ENCODE data around the gene MCAM.

MCAM gene

DNA sequence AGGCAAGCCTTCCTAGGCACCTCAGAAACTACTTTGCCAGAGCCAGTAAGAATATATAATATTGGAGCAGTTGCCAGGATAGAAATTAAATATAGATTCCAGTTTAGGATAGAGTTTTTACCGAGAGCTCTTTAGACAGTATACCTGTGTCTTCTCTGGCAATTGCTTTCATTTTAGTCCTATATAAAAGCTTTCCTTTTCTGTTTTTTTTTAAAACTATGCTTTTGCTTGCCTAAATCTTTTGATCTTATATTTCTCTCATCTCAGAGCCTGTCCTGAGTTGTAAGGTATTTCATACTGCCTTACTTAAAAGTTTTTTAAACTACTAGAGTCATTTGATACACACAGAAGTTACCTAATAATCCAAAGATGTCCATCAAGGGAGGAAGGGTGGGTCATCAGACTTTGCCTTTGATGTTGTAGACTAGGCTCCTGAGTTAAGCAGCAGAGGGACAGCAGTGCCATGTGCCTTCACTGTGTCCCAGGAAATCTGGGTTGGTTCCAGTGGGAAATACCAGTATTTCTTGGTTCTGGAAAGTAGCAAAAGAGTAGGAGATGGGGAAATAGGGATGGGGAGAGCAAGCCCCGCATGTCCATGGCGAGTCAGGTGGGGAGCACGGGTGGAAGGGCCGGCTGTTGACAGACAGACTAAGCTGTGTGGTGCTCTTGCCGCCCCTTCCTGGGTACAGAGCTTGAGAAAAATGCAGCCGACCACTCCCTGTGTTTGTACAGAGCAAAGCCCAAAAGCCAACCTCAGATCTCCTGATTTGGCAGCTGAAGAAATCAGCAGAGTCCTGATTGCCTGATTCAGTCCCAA lies 11.2 kb downstream of the MCAM start:
- no peak for DNase-seq

DNA sequence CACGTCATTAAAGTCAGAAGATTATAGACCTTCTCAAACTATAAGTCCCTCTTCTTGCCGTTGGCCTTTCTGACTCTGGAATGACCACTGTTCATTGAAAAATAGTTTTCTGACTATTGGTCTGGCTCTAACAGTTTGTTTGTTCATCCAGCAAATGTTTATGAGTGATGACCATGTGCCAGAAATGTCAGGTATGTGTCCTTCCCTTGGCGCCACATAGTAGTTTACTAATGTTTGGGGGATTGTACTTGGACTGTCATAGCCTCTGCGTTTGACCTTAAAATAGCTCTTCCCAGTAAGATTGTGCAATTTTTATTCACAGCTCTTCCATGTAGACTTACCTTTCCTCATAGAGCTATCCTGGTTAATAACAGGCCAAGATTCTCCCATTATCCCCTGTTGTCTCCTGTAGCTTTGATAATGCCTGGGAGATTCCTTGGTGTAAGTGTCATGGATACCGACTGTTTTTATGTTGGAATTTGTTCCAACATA lies 13.7 kb downstream of the MCAM start:
- no peak for DNase-seq

DNA sequence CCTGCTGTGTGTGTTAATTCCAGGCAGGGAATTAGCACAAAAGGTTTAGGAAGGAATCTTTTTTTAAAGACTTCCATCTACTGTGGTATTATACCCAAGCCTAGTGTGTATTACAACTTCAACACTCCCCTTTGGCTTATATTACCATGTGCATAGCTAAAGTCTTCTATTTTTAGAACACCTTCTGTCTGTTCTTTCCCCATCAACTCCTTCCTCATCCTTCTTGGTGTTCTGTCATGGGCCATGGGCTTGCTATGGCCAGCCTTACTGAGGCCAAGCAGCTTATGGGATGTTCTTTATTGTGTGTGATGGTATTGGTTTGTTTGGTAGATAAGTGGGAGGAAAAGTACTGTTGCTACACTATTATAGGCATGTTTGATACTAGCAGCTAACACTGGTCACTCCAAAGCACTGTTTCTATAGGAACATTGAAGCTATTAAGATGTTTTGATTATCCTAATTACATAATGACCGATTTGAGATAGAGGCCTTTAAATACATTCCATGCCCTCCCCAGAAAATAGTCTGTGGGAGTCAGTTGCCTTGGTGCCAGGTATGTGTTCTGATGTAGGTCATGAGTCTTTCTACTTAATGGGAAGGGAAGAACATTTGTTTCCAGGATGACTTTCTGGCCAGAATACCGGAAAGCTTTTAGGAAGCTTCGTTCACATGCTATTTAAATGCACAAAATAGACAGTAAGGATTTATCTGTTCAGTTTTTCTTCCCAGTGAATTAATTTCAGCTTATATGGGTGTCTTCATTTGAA lies 16.5 kb downstream of the MCAM start:
- no peak for DNase-seq

DNA sequence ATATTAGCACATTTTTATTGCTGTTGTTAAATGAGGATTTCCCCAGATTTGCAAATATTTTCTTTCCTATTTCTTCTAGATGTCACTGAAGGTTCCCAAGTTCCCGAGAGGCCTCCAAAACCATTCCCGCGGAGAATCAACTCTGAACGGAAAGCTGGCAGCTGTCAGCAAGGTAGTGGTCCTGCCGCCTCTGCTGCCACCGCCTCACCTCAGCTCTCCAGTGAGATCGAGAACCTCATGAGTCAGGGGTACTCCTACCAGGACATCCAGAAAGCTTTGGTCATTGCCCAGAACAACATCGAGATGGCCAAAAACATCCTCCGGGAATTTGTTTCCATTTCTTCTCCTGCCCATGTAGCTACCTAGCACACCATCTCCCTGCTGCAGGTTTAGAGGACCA lies 17.5 kb downstream of the MCAM start:
- no peak for DNase-seq

DNA sequence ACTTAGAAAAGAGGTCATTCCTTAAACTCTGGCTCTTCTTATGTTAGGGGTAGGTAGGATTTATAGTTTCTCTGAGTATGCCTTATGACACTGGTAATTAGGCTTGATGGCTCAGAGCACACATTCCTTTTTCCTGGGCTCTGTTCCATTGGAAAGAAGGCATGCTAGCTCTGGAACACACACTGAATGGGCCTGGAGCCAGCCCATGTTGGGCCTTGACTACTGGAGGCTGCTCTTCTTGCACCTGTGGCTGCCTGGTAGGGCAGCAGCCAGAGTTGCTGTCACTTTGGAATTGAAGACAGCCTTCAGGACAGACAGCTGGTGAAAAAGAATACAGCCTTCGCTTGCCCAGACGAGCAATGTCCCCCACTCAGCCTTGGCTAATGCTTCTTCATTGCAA lies 18.2 kb downstream of the MCAM start:
- peak; percentile 75 for DNase-seq

DNA sequence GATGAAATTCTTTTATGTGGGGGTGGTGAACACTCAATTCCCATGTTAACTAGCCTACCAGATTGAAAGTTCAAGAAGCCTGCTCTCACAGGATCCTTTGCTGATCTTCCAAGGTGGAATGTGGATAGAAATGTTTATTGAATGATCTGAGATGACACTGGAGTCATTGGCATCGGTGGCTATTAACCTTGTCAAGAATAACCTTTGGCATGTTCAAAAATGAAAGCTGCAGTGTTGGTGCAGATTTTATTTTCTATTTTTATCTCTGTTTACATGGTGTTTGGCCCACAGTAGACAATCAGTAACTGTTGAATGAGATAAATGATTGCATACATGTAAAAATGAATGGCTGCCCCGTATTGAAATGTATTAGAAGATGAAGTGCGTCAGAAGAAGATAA lies 19.0 kb downstream of the MCAM start:
- no peak for DNase-seq

DNA sequence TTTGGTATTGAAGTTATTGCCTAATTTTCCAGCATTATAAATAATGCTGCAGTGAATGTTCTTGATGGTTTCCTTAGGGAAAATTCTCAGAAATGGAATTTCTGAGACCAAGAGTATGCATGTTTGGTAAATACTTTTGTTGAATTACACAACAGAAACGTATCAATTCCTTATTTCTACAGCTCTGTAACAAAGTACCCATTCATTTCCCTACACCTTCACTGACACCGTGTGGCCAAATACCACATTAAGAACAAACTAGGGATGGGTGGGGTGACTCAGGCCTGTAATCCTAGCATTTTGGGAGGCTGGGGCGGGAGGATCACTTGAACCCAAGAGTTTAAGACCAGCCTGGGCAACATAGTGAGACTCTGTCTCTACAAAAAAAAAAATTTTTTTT lies 21.8 kb downstream of the MCAM start:
- no peak for DNase-seq

DNA sequence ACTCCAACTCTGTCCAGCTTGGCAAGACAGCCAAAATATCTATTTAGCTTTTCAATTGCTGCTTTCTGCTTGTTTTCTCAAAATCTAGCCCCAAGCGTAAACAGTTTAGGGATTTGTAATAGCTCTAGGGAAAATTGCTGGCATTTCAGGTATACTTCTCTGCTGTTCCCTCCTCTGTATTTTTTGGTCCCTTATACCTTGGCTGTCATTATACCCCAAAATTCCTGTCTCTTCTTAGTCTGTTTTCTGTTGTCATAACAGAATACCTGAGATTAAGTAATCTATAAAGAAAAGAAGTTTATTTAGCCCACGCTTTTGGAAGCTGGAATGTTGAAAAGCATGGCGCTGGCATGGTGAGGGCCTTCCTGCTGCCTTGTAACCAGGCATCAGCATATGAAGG lies 23.5 kb downstream of the MCAM start:
- no peak for DNase-seq

DNA sequence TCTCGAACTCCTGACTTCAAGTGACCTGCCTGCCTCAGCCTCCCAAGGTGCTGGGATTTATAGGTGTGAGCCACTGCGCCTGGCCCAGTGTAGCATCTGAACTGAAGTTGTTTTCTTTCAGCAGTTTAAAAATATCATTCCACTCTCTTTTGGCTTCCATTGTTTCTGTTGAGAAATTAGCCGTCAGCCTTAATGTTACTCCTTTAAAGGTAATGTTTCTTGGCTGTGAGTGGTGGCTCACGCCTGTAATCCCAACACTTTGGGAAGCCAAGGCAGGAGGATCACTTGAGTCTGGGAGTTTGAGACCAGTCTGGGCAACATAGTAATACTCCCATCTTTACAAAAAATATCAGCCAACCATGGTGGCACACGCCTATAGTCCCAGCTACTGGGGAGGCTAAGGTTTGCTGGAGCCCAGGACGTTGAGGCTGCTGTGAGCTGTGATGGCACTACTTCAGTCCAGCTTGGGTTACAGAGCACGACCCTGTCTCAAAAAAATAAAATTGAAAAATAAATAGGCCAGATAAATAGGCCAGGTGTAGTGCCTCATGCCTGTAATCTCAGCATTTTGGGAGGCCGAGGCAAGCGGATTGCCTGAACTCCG lies 25.9 kb downstream of the MCAM start:
- DNase-seq, result no peak

DNA sequence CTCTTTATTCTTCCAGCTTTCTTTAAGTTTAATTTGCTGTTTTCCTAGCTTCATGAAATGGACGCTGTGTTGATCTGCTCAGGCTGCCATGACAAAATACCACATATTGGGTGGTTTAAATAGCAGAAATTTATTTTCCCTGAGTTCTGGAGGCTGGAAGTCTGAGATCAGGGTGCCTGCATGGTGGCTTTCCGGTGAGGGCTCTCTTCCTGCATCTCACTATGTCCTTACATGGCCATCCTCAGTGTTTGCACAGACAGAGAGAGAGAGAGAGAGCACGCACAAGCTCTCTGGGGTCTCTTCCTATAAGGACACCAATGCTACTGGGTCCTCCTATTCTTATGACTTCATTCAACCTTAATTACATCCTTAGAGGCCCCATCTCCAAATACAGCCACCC lies 28.7 kb downstream of the MCAM start:
- DNase-seq, result no peak

DNA sequence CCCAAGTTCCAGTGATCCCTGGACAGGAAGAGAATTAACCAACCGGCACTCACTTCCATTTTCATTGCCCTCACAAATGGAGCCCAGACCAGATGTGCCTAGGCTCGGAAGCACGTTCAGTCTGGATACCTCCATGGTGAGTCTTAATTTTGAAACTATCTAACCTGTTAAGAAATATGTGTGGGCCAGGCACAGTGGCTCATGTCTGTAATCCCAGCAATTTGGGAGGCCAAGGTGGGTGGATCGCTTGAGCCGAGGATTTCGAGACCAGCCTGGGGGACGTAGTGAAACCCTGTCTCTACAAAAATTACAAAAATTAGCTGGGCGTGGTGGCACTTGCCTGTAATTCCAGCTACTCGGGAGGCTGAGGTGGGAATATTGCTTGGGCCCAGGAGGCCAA lies 31.5 kb downstream of the MCAM start:
- no peak for DNase-seq

DNA sequence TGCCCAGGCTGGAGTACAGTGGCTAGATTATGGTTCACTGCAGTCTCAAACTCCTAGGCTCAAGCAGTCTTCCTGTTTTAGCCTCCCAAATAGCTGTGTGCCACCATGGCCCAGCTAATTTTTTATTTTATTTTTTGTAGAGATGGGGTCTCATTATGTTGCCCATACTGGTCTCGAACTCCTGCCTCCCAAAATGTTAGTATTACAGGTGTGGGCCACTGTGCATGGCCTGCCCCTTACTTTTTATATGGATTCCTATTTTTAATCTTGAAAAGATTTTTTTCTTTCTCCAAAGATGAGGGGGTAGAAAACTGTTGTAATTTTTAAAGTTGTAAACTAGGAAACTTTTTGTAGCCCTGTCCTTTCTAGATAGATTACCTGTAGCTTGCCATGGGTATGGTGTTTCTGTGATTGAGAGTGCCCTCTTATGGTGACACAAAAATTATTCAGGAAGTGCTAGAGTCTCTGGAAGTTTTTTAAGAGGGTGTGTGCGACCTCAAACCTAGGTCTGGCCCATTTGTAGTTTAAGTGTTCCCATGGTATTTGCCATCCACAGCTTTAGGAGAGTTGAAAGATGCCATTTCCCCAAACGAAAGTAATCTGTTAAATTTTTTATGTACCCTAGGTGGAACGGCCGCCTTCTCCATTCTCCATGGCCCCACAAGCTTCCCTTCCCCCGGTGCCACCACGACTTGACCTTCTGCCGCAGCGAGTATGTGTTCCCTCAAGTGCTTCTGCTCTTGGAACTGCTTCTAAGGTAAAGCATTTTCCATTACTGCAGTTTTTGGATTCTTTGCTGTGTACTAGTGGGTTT lies 32.4 kb downstream of the MCAM start:
- DNase-seq, result no peak

DNA sequence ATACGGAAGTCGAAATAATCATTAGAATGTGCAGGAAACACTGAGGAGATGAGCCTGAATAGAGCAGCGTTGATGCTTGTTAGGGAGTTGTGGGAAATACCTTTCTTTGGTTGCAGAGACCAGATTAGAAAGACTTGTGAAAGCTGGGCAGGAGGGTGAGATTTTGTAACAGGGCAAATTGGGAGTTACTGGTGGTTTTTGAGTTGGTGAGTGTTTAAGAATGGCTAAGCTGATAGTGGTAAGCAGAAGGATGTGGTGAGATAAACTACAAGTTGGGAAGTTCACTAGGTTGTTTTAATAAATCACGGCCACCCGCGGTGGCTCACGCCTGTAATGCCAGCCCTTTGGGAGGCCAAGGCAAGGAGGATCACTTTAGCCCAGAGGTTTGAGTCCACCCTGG lies 34.4 kb downstream of the MCAM start:
- DNase-seq, result no peak

DNA sequence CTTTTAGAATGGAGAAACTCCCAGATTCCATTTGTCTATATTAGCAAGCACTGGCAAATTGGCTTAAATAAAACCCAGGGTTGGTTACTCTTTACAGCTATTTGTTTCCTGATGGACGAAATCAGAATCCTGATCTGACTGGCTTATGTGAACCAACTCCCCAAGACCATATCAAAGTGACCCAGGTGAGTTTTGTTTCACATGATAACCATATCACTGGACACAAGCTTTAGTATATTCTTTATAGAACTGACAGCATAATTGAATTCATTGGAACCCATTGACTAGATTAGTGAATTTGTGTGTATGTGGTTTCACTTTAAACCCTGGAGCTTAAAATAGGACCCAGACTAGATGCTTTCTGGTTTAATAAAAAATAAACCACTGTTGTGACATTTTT lies 39.3 kb downstream of the MCAM start:
- no peak for DNase-seq

DNA sequence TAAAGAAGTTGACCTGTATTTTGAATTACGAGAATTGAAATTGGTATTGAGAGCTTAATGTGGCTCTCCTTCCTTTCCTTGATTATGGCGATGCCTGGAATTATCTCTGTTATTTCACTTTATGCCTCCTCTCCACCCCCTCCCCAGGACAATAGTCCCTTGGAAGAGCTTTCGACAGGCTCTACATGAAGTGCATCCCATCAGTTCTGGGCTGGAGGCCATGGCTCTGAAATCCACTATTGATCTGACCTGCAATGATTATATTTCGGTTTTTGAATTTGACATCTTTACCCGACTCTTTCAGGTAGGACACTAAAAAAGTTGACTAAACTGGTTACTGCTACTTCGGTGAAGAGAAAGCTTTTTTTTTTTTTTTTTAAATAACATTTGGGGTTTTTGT lies 43.2 kb downstream of the MCAM start:
- DNase-seq, result no peak

DNA sequence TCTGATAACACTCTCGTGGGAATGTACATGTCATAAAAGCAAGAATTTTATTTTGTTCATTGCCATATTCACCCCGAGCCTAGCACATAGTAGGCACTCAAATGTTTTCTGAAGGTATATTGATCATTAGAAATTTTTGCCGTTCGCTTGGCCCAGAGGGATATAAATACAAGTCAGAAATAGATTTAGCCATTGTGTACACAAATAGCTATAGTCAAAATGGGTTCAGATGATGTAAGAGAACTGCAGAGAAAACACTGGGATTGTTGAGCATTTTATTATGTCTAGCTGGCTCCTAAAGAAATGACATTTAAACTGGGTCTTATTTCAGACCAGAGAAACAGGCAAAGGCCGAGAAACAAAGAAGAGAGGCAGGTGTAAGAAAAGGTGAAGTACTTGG lies 49.3 kb downstream of the MCAM start:
- DNase-seq, result no peak

DNA sequence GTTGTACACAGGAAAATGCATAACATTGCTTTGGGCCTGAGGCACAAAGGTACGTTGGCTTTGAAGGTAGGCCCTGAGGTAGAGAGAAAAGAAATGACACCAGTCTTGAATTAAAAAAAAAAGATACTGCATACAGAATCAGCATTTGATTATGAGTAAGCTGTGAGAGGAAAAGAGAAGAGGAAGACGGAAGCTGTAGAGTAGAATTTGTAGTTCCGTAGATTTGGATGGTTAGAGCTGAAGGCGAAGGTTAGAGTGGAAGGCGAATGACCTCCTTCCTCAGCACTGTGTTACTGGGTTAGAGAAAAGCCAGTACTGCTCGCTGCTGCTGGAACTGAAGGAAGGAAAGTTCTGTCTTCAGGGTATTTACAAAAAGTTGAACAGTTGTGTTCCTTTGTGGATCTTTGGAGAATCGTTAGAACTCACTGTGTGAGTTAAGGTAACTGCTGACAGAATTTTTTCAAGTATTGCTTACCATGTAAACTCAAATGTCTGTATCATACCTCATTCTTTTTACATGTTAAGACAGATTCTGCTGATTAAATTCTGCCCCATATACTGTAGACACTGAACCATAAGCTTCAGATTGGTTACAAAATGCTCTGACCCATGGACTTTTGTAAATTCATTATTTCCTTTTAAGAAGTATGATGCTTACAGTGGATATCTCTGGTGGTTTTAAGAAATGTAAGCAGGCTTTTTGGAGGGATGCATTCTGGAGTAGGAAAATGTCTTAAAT lies 50.2 kb downstream of the MCAM start:
- no peak for DNase-seq

DNA sequence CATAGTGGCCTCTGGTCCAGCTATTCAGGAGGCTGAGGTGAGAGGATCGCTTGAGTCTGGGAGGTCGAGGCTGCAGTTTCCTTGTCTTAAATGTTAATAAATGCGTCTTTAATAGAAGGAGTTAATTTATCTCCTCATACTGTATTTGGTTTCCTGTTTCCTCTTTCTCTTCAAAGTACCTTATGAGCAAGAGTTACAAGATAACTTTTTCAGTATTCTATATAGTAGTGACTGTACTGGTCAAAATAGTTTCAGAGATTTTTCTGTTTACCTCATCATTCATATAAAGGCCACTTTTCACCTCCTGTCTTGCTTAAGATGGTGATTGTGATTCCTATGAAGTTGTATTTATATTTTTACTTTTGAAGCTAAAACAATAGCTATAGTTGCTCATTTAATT lies 50.9 kb downstream of the MCAM start:
- DNase-seq, result no peak

DNA sequence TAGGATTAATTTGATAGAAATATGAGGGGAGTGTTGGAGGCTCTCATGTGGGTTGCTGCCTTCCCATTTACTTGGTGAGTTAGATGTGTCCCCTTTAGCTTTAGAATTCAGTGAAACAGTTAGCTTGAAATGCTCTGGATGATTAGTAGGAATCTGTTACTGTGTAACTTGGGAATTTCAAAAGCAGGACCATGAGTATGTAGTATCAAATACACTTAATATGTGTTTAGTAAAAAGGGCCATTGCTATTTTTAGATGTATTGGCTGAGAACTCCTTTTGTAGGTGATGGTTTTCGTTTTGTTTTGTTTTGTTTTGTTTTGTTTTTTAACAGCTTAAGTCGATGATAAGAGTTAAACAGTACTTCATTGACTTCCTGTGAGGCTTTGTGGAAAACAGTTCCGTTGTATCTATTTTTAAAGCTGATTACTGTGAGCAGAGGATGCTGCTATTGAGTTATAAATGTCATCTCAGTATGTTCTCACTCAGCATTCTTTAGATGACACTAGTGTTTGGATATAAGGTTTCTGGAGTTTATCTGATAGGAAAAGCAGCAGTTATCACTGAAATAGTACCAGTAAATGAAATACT lies 53.5 kb downstream of the MCAM start:
- DNase-seq, result no peak

DNA sequence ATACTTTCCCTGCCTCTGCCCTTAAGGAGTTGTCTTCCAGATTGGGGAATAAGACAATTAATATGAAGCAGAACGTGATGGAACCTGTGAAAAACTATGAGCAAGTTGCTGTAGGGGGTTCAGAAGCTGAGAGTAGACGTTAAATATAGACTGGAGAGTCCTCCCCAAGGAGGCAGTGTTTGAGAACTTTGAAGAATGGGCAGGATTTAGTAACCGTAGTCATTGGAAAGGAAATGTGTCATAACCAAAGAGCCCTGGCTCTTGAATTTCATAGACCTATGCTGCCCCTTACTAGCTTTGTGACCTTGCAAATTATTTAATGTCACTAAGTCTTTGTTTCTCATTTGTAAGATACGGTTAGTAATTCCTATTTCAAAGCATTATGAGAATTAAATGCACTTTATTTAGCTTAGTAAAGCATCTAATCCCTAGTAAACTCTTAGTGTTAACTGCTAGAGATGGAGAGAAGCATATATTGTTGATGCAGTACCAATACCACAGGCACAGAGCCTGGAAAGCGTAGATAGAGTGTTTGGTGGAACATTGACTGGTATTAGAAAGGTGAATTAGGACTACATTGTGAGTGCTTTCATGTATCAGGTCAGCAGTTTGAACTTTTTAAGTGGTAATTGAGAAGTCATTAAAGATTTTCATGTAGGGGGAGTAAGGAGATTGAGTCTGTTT lies 54.1 kb downstream of the MCAM start:
- no peak for DNase-seq

DNA sequence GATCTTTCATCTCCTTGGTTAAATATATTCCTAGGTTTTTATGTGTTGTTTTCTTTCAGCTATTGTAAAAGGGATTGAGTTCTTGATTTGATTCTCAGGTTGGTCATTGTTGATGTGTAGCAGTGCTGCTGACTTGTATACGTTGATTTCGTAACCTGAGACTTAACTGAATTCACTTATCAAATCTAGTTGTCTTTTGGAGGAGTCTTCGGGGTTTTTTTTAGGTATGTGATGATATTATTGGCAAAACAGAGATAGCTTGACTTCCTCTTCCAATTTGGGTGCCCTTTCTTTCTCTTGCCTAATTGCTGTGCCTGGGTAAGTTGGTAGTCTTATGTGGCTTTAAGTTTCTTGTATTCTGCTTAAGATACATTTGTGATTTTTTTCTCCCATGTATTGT lies 57.9 kb downstream of the MCAM start:
- DNase-seq, result no peak
